Umbilical cord (tissue), 2 donors: ENCODE measurements around the gene MAF. TPM values are rescaled to one million over a fixed set of nuclear protein-coding genes. Genes with fewer than 3 reads are reported as not detected.

Experiments used
- DNase-seq: peaks from one replicate; pipeline ENCODE4 v3.0.0-alpha.2; 2015; ENCODE audit warnings: low spot score
- total RNA-seq: library from RNA; depleted of rRNA; stranded (reverse); fragments of >200 nt; gene quantifications from one replicate; pipeline ENCODE4 v1.2.3, GENCODE V29; 2014; ENCODE audit warnings: low replicate concordance; ENCODE audit not compliant: insufficient read depth

MAF gene
- 33.2 TPM for total RNA-seq

DNA sequence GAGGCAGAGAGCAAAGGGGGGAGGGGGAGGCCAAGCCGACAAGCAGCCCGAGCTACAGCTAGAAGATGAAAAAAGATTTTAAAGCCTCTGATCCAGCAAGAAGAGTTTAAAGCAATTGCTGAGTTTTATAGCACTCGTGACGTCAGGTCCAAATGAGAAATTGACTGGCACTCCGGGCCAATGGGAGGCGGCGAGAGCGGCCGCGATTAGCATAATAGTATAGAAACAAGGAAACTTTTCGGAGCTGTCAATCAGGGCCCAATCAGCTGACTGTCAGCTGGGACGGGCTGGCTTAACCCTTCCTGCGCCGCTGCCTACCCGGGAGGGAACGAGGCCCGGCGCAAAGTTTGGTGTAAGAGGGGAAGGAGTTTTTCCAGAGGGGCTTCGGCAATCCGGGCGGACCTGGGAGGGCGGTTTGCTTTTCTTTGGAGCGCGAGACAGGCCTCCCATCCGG lies at the start of gene MAF:
MAF (minus strand) TSS at position 100 of the 454 bp plus-strand sequence. CDS start 835 bp downstream, outside the sequence.
- peak; percentile 99 for DNase-seq

DNA sequence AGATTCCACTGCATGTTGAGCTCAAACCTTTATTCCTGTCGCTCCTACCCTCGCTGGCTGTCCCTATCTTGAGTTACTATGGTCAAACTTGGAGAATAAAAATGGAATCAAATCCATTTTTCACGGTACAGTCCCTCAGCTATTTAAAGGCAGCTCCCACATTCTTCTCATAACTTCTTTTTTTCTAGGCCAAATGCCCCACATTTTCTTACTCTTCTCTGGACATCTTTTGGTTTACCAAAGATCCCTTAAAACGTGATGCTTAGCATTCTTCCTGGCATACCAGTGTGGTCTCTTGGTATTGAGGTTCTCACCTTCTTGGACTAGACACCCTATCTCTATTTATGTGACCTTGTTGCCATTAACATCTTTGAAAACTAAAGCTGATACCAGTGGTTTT lies 48.3 kb upstream of the MAF start:
- DNase-seq = no peak

DNA sequence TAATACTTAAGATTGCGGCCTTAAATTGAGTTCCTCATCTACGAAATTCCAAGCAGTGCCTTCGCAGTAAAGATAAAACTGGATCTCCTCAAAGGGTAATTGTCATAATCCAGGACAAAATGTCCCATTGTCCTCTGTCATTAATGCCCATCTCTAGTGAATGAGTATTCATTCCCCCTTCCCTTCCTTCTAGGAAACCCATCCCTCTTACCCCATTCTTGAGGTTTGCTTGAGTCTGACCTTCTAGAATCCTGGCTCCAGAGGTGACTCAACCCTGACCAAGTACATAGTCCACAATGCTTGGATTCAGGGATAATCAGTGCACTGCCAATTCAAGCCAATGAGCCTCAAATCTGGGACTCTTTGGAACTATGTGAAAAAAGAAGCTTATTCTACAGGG lies 47.0 kb upstream of the MAF start:
- no peak for DNase-seq

DNA sequence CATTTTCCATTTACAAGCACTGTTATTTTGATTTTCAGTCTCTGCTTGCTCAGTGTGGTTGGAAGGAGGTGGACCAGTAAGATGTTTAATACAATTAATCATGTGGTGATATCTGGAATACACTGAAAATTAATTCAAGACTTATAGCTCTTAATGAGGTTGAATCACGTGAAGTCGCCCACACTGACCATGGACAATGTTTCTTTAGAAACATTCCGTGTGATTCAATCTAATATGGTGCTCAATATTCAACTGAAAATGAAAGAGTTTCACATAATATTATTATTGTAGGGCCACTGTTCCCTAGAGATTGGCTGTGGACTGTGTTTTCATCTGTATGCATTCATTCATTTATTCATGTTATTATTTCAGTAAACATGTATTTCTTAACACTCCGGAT lies 45.2 kb upstream of the MAF start:
- DNase-seq = no peak

DNA sequence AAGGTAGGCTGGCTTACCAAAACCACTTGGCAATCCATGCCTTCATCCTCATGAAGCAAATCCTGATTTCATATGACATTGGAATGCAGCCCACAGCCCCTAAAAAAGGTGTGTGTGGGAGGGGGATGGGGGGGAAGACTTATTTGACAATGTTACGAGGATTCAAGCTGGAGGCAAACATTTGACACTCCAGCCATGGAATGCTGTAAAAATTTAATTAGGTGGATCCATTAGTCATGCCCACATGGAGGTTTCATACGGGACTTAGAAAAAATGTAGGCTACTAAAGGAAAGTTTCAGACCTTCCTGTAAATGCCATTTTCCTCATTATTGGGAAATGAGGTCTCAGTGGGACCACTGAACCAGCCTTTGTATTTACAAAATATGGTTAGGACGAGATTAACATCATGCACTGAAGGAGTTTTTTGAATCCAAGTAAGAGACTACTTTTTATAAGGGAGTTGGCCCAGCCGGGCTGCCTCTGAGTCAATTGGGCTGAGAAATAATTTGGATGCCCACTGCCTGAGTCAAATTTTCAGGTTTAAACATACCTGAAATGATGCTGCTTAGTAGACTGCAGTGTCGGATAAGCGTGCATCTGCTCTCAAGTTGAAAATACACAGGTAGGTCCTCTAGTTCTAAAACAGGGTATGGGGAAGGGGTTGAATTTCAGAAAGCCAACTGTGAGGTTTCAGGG lies 44.6 kb upstream of the MAF start:
- no peak for DNase-seq

DNA sequence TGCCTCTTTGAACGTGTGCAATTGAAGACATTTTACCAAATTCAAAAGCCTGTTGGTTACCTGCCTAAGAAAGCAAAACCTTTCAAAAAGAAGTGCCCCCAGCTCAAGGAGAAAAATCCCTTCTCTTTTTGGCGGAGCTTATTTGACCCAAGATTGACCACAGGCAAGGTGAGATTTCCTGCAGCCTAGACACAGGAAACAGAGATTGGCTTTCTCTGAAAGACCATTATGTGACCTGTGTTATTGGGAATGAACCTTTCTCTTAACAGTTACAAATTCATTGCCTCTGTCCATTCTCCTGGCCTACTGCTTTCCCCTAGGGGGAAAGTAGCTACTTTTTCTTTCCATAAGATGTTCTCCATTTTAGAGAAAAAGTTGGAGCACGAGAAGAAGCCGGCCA lies 42.1 kb upstream of the MAF start:
- DNase-seq = no peak

DNA sequence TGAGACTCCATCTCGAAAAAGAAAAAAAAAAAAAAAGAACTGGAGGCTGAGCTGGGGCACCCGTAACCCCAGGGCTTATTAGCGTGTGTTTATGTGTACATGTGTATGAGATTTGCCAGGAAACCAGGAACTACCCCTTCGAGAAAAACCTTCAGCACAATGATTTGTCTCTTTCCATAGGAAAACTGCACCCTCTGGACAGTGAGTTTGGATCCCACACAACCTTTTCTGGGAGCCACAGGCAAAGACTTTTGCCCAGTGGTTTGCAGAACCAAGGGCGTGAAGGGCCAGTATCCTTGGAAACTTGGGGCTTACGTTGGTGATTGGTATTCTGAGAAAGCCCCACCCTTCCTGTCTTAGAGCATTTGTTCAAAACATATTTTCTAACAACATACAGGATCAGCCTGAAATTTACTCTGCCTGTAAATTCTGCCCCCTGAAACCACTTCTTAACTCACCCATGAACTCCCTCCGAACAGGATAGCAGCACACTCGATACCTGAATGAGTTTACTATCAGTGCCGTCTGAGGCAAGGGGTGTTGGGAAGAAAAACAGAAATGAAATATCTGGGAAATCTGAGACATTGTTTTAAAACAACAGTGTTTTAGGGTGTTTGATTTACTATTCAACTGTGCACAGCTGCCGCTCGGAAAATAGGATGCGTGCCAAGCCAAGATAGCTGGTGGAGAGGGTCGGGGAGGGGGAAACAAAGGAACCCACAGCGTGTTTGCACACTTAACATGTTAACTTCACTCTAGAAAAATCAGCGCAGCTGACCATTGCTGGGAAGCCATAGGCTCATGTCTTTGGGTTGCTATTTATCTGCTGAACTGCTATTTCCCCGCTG lies 40.2 kb upstream of the MAF start:
- DNase-seq = peak; percentile 63

DNA sequence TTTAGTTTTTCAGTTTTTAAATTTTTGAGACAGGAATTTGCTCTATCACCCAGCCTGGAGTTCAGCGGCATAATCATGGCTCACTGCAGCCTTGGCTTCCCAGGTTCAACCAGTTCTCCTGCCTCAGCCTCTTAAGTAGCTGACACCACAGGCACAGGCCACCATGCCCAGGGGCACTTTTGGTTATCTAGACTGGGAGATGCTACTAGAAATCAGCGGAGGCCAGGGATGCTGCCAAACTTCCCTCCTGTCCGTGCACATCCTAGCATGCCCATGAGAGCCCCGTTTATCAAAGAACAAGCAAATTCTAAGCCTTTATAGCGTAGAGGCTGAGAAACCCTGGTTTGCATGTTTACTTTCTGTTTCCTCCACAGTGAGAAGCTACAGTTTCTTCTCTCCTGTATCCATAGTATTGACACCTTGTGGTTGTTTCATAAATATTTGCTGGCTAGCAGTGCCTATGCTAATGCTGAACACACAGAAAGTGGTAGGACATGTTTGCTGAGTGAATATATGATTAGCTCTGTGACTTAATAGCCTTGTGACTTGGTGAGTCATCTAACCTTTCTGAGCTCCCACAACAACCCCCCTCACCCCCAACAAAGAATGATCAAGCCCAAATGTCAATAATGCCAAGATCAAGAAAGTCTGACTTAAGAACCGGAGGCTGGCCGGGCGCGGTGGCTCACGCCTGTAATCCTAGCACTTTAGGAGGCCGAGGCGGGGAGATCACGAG lies 39.2 kb upstream of the MAF start:
- DNase-seq = no peak

DNA sequence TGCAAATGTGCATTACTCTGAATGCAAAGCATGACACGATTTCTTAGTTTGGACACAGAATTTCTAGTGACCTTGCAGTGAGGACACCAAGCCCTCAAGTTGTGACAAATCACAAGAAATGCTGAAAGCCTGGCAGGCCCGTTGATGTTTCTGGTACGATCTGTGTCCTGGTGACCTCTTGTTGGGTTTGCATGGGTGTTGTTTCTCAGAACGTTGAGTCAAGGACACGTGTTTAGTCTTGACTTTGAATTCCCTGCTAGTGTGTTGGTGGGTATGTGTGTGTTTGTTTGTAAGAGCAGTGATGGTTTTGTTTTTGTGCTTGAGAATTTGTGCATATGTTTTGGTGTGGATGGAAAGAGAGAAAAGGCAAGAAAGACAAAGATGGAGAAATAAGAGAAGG lies 37.8 kb upstream of the MAF start:
- DNase-seq = no peak

DNA sequence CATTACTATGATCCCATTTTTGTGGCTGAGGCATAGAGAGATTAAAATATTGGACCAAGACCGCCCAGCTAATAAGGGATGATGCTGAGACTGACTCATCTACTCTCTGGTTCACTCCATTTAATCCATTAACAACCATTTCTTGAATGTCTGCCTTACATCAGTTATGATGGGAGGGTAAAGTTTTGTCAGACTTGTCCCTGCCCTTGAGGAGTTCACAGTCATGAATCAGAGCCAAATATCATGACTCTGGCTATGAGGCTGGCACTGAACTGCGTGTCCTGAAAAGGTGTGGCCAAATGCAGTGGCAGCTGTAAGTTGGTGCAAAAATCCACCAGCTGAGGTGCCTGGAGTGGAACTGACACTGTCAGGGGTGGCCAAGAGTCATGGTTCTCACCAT lies 35.0 kb upstream of the MAF start:
- no peak for DNase-seq

DNA sequence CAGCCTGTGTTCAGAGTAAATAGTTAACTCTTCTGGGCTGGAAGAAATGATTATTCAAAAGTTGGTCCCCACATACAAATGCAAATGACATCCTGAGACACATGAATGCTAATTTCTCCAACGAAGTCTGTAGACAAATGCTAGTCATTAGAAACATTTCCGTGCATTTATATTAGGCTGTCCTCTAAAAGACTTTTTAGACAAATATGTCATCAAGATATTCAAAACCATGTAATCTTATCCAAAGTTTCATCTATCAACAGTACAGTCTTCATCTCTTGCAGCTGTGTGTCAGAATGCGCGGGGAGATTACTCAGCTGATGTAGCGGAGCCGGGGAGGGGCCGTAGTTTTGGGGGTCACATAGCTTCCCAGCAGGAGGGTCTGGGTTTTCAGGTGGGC lies 33.8 kb upstream of the MAF start:
- no peak for DNase-seq

DNA sequence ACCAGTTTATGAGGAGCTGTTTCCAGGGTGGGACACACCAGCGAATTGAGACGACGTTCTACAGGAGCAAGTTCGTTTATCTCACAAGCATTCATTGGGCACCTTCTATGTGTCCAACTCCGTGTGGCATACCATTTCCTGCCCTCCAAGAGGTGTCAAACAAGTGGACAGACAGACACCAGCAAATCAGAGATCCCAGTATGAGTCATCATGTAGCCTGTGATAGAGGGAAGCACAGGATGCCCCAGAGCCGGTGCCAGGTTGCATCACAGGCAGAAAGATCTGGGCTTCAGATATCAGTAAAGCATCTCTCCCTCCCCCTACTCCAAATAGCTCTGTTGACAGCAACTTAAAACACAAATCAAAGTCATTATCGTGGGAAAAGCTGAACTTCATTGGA lies 31.8 kb upstream of the MAF start:
- DNase-seq = no peak

DNA sequence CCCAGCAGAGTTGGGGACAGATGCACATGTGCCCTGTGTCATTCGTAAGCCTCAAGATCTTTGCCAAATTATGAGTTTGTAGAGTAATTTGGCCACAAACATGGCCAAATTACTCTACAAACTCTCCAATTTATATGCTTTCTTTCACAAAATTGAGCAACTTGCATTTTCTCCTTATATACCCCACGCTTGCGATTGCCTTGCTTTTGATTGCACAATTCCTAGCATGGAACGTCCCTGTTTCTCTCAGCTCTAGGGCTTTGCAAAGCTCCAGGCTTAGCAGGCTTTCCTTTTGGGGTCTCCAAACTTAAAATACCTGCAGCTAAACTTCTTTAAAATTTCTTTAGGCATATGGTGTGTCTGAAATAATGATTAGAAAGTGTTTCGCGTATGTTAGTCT lies 28.5 kb upstream of the MAF start:
- no peak for DNase-seq

DNA sequence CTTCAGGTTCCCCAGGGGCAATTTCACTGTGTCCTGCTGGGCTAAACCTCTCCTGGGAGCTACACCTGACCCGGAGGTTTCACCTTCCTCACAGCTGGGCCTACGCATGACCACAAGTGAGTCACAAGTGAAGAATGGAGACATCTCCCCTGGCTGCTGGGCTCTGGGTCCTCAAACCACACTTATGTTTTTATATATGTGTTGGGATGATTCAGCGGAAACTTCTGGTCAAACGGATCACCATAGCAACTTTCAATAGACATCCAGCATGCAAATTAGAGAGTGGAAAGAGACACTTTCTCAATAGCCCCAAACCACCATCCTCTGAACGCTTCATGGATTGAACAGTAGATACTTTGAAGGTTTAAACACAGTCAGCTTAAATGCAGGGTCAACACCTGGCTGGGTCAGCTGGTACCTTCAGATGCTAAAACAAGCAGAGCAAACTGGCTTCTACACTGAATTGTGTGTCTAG lies 28.0 kb upstream of the MAF start:
- DNase-seq = no peak

DNA sequence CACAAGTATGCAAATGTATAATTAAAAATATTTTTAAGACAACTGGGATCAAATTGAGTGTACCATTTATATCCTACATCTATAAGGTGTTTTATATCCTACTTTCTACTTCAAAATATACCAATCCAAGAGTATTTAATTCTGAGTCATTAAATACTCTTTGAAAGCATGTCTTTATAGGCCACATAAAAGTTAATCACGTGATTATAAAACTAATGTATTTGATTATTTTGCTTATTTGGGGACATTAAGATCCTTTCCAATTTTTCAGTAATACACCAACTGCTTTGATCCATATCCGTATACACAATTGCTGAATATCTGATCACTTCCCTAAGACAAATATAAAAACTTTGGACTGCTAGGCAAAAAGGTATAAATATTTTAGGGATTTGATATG lies 26.6 kb upstream of the MAF start:
- no peak for DNase-seq

DNA sequence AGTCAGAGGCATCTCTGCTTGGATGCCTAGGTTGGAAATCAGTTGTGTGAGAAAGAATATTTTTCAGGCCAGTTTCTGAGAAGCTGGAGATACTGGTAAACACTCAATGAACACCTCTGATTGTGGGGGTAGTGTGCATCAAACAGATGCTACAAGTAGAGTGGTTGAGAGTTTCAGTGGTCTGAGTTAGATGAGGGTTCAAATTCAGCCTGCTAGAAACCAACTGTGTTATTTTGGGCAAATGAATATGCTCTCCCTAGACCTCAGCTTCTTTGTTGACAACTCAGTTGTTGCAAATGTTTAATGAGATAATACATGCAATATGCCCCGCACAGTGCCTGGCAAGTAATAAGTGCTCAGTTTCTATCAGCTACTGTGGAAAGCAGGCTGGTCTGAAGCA lies 25.2 kb upstream of the MAF start:
- DNase-seq = no peak

DNA sequence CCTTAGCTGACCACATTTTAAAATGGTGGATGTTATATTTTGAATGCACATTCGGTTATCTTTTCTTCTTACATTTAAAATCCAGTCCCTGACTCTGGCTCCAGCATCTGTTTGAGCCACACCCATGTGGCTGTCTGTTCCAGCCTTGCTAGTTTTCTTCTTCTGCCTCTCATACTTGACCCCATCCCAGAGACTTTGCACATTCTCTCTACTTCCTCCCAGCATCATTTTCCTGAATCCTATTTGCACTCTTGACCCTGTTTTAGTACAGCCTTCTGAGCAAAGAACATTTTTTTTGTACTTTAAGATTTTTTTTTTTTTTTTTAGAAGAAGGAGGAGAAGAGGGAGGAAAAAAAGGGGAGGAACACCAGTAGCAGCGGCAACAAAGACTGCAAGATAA lies 23.3 kb upstream of the MAF start:
- peak; percentile 69 for DNase-seq

DNA sequence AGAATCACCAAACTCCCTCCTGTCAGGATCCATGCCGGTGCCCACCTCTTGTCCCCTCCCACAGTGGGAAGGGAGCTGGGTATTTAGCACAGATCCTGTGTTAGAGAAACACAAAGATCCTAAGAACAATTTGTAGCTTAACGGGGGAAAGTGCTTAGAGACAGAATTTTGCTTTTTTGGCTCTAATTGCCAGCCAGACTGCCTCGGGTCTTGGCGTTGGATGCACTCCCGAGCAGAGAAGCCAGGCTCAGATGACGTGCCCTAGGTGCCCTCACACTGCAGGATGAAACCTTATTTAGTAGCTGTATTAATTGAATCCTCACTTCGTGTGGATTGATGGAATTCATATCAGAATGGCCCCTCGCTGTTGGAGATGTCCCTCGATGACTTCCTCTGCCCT lies 22.5 kb upstream of the MAF start:
- DNase-seq = no peak

DNA sequence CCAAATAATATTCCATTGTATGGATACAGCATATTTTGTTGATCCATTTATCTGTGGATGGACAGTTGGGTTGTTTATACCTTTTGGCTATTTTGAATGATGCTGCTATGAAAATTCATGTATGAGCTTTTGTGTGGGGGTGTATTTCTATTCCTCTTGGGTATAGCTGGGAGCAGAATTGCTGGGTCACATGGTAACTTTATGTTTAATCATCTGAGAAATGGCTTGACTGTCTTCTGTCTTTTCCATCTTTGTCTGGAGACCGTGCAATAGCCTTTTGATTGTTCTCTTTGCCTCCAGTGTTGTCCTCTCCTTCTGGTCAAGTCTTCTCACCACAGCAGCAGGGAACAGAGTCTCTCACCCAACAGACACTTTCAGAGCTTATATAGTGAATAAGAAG lies 20.5 kb upstream of the MAF start:
- DNase-seq = no peak

DNA sequence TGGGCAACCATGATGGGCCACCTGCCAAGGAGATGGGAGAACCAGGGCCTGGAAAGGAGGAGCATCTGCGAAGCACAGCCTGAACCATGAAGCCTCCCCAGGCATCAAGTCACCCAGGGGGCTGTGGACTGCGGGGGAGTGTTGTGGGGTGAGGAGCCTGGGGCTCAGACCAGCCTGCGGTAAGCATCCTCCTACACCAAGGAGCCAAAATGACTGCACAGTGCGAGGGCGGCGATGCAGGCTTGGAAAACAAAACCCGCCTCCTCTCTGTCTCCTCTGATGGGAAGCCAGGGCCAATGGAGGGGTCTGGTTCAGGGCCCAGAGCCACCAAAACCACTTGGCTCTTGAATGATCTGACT lies 18.1 kb upstream of the MAF start:
- DNase-seq = no peak

DNA sequence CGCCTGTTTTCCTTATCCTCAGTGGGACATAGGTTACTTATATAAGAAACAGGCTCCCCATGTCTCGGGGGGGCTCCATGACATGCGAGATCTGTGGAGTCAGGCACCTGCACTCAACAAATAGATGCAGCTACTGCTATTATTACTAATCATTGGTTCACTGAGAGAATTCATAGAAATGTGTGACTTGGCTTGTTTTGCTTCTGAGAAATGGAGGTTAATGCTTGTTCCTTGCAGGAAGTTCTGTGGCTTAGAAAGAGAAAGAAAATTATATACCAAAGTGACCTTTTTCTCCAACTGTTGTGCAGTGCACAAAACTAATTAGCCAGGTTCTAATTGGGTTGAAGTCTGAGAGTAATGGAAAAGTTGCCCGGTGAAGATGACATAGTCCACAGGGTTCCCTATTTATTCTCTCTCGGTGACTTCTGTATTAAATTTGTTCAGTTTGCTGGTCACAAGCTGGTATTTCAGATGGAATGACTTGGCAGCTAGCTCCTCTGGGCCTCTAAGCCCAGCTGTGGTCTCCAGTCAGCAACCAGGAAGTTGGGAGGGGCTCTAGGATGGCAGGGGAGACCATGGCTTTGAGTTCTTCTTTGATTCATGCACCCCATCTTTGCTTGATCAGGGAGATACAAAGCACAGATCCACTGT lies 17.6 kb upstream of the MAF start:
- no peak for DNase-seq

DNA sequence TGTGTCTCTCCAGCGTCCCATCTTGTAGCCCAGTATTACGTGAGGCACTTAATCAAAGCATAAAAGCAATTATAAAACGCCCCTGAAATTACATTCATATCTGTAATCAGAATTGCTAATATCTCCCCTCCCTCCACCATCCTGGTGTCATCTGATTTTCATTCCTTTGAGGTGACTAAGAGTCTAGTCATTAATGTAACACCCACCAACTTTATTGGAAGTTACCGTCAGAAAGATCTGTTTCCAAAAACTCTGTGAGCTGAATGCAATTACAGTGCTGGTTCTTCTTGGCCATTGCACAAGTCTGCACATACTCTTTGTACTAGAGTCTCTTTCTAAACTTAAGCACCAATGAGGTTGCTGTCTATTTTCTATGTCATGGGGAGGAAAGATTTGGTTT lies 12.5 kb upstream of the MAF start:
- no peak for DNase-seq
